Measurements from ENCODE around the gene TAF4. TPM values are rescaled to one million over a fixed set of nuclear protein-coding genes. Genes with fewer than 3 reads are reported as not detected.

The TAF4 gene
- total and polyA plus RNA-seq, 2 donors = 3.4 to 12.0 TPM

DNA sequence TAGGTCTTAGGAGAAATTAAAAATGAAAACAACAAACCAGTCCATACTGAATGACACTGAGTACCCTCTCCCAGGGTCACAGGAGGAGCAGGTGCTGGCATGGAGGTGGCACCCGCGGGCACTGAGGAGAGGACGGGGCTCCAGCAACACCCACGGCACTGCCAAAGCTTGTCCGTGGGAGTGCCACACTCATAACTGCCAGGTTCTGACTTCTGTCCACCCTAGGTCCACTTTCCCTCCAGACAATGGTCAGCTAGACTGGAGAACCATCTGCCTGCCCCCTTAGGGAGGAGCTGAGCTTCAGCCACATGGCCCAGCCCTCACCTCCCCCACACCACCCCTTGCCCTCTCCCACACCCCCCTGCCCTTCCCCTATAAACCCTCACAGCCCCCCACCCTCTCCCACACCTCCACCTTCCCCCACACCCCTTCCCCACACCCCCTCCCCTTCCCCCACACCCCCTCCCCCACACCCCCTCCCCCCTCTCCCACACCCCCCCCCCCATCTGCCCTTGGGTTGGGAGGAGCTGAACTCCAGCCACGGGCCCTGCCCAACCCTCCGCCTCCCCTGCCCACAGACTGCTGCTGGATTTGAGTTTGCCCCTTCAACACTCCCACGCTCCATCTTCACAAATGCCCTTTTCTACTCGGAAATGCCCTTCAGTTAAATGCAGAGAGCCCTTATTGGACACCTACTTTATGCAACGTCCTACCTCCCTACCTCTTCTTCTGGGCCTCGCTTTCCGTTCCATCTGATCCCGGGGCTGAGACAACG is 129.6 kb downstream of the TAF4 start:
- WGBS = 91% methylated on average over 14 of the region's 14 CpGs
- Histone ChIP-seq H3K9me3 (ENCODE audit: control insufficient read depth in 2 of 2, insufficient read depth in 1 of 2, low read length in 1 of 2) (no peaks in the 10 kb centered on the region), H3K4me1 (ENCODE audit: control insufficient read depth in 2 of 2, insufficient read depth in 2 of 2, low read length in 2 of 2) (no peaks in the 10 kb centered on the region), H3K4me3 (ENCODE audit: low read length in 2 of 2) (no peak overlapping the region), H3K36me3 (ENCODE audit: control insufficient read depth in 2 of 2, insufficient read depth in 2 of 2, low read length in 1 of 2) (no peaks in the 10 kb centered on the region), H3K27ac (ENCODE audit: low read depth in 1 of 2, low read length in 1 of 2) (no peak overlapping the region), H3K27me3 (ENCODE audit: control insufficient read depth in 2 of 2, insufficient read depth in 1 of 2, low read length in 1 of 2) (peaks cover 0 to 4% of the 10 kb centered on the region in 2 donors)
- DNase-seq (ENCODE audit: low read depth in 6 of 9, low spot score in 9 of 9) = no peak

DNA sequence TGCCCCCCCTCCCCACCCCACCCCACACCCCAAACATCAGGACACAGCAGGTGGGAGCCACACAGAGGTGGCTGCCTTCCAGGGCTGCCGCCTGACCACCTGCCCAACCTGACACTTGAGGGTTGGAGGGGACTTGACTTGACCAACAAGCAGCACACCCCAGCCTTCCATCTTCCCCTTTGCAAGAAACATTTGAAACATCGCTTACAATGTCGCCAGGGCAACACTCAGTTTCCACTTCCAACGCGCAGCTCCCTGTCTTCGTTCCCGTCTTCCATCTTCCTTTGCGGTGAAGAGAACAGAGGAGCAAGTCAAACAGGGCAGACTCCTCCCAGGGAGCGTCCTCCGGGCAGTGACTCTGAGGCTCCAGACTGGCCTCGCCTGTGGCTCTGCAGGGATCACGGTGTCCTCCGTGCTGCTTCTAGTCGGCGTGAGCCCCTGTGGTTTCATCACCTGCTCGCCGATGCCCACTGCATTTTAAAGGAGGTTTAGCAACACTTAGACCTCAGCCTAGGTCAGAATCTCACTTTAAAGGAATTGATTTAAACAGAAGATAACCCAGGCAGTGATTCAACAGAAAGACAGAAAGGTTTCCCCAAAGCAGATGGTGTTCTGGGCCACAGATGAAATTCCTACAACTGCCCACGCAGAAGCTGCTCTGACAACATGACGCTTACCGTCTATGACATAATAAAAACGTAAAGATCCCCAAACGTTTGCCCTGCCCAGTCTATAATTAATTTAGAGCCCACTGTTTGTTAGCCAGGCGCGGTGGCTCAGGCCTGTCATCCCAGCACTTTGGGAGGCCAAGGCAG is 130.8 kb downstream of the TAF4 start:
- 77% methylated on average over 24 of the region's 24 CpGs for WGBS
- no peak for DNase-seq (ENCODE audit: low read depth in 6 of 9, low spot score in 9 of 9)
- H3K27me3 ChIP-seq (ENCODE audit: control insufficient read depth in 2 of 2, insufficient read depth in 1 of 2, low read length in 1 of 2) = peaks cover 0 to 4% of the 10 kb centered on the region in 2 donors

DNA sequence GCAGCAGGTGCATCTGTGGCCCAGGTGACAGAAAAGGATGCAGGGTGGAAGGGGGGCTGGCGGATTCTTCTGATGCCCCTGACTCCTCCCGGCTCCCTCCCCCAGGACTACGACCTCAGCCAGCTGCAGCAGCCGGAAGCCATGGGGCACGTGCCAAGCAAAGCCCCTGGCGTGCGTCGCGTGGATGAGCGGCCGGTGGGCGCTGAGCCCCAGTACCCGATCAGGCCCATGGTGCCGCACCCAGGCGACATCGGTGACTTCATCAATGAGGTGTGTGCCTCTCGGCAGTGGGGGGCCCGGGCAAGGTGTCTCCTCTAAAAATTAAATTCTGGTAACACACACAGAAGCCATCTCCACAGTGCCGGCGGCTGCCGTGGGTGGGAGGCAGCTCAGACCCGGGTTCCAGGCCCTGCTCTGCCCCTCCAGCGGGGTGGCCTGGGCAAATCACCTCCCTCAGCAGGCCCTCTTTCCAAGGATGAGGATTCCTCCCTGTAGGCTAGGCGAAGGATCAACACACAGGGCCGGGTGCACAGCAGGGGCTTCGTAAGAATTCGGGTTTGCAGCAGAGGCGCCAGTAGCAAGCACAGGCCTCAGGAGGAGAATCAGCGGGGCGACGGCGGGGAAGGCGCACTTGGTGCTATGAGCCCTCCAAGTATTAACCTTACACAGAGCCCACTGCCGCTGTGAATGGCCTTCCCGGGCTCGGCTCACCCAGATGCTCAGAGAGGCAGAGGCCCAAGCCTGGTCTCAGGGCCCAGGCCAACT is 131.5 kb downstream of the TAF4 start:
- Histone ChIP-seq H3K9me3 (ENCODE audit: control insufficient read depth in 2 of 2, insufficient read depth in 1 of 2, low read length in 1 of 2) (peaks cover 0 to 4% of the 10 kb centered on the region in 2 donors), H3K27me3 (ENCODE audit: control insufficient read depth in 2 of 2, insufficient read depth in 1 of 2, low read length in 1 of 2) (peaks cover 0 to 4% of the 10 kb centered on the region in 2 donors), H3K4me3 (ENCODE audit: low read length in 2 of 2) (no peak overlapping the region), H3K4me1 (ENCODE audit: control insufficient read depth in 2 of 2, insufficient read depth in 2 of 2, low read length in 2 of 2) (no peaks in the 10 kb centered on the region), H3K36me3 (ENCODE audit: control insufficient read depth in 2 of 2, insufficient read depth in 2 of 2, low read length in 1 of 2) (no peaks in the 10 kb centered on the region), H3K27ac (ENCODE audit: low read depth in 1 of 2, low read length in 1 of 2) (no peak overlapping the region)
- 91% methylated on average over 36 of the region's 36 CpGs for WGBS
- no peak for DNase-seq (ENCODE audit: low read depth in 6 of 9, low spot score in 9 of 9)

More for the DNA sequence above, 130.8 kb downstream of the TAF4 start:
- Histone ChIP-seq H3K4me1 (ENCODE audit: control insufficient read depth in 2 of 2, insufficient read depth in 2 of 2, low read length in 2 of 2) (no peaks in the 10 kb centered on the region), H3K27ac (ENCODE audit: low read depth in 1 of 2, low read length in 1 of 2) (no peak overlapping the region), H3K4me3 (ENCODE audit: low read length in 2 of 2) (no peak overlapping the region), H3K9me3 (ENCODE audit: control insufficient read depth in 2 of 2, insufficient read depth in 1 of 2, low read length in 1 of 2) (peaks cover 0 to 4% of the 10 kb centered on the region in 2 donors), H3K36me3 (ENCODE audit: control insufficient read depth in 2 of 2, insufficient read depth in 2 of 2, low read length in 1 of 2) (no peaks in the 10 kb centered on the region)

- DNase-seq (ENCODE audit: low read depth in 6 of 9, low spot score in 9 of 9) = no peak
- Histone ChIP-seq H3K4me3 (ENCODE audit: low read length in 2 of 2) (no peak overlapping the region), H3K27me3 (ENCODE audit: control insufficient read depth in 2 of 2, insufficient read depth in 1 of 2, low read length in 1 of 2) (peaks cover 0 to 4% of the 10 kb centered on the region in 2 donors), H3K9me3 (ENCODE audit: control insufficient read depth in 2 of 2, insufficient read depth in 1 of 2, low read length in 1 of 2) (peaks cover 0 to 4% of the 10 kb centered on the region in 2 donors), H3K4me1 (ENCODE audit: control insufficient read depth in 2 of 2, insufficient read depth in 2 of 2, low read length in 2 of 2) (no peaks in the 10 kb centered on the region), H3K27ac (ENCODE audit: low read depth in 1 of 2, low read length in 1 of 2) (no peak overlapping the region), H3K36me3 (ENCODE audit: control insufficient read depth in 2 of 2, insufficient read depth in 2 of 2, low read length in 1 of 2) (no peaks in the 10 kb centered on the region)
- 88% methylated on average over 17 of the region's 17 CpGs for WGBS
These were observed 132.2 kb downstream of the TAF4 start for GRCh38 chr20:61933481-61933950.

- Histone ChIP-seq H3K9me3 (ENCODE audit: control insufficient read depth in 2 of 2, insufficient read depth in 1 of 2, low read length in 1 of 2) (peaks cover 0 to 4% of the 10 kb centered on the region in 2 donors), H3K27ac (ENCODE audit: low read depth in 1 of 2, low read length in 1 of 2) (no peak overlapping the region), H3K4me1 (ENCODE audit: control insufficient read depth in 2 of 2, insufficient read depth in 2 of 2, low read length in 2 of 2) (no peaks in the 10 kb centered on the region), H3K4me3 (ENCODE audit: low read length in 2 of 2) (no peak overlapping the region), H3K36me3 (ENCODE audit: control insufficient read depth in 2 of 2, insufficient read depth in 2 of 2, low read length in 1 of 2) (no peaks in the 10 kb centered on the region), H3K27me3 (ENCODE audit: control insufficient read depth in 2 of 2, insufficient read depth in 1 of 2, low read length in 1 of 2) (peaks cover 0 to 4% of the 10 kb centered on the region in 2 donors)
- no peak for DNase-seq (ENCODE audit: low read depth in 6 of 9, low spot score in 9 of 9)
- WGBS = 96% methylated on average over 38 of the region's 38 CpGs
These were observed 132.8 kb downstream of the TAF4 start for GRCh38 chr20:61932711-61933480.

- whole genome bisulfite sequencing = 95% methylated on average over 9 of the region's 9 CpGs
- H3K27me3 ChIP-seq (ENCODE audit: control insufficient read depth in 2 of 2, insufficient read depth in 1 of 2, low read length in 1 of 2) = peaks cover 0 to 4% of the 10 kb centered on the region in 2 donors
These were observed 133.5 kb downstream of the TAF4 start for GRCh38 chr20:61932199-61932592.

DNA sequence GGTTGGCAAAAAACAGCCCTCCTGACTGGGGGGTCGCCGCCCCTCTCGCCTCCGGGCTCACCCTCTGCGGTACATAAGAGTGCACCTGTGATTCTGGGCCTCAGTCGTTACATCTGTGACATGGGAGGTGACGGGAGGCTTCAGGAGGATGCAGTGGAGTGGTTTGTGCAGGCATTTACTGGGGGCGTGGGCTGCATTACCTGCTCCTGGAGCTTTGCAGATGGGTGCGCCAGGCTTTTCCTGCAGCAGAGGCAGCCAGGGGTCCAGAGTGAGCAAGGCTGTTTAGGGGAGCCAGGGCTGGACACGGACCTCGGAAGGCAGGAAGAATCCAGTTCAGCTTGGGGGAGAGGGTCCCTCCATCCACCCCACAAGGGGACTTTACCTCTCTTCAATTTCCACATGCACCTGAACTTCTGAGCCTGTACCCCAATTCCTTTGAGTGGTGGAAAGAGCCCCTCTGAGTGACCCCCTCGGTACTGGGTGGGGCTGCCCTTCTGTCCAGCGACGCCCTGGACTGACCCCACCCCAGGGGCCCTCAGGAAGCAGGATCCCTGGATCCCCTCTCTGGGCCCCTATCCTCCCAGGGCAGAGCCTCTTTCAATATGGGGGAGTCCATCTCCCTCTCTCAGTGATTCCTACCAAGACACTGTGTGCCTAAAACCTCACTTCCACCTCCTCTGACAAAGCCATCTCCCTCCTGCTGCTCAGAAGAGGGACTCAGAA is 134.0 kb downstream of the TAF4 start:
- Histone ChIP-seq H3K9me3 (ENCODE audit: control insufficient read depth in 2 of 2, insufficient read depth in 1 of 2, low read length in 1 of 2) (peaks cover 0 to 4% of the 10 kb centered on the region in 2 donors), H3K27ac (ENCODE audit: low read depth in 1 of 2, low read length in 1 of 2) (no peak overlapping the region), H3K4me1 (ENCODE audit: control insufficient read depth in 2 of 2, insufficient read depth in 2 of 2, low read length in 2 of 2) (no peaks in the 10 kb centered on the region), H3K4me3 (ENCODE audit: low read length in 2 of 2) (no peak overlapping the region), H3K27me3 (ENCODE audit: control insufficient read depth in 2 of 2, insufficient read depth in 1 of 2, low read length in 1 of 2) (peaks cover 0 to 4% of the 10 kb centered on the region in 2 donors), H3K36me3 (ENCODE audit: control insufficient read depth in 2 of 2, insufficient read depth in 2 of 2, low read length in 1 of 2) (no peaks in the 10 kb centered on the region)
- DNase-seq (ENCODE audit: low read depth in 6 of 9, low spot score in 9 of 9) = no peak
- WGBS = 94% methylated on average over 14 of the region's 14 CpGs

More at GRCh38 chr20:61932199-61932592, 133.5 kb downstream of the TAF4 start:
- Histone ChIP-seq H3K4me1 (ENCODE audit: control insufficient read depth in 2 of 2, insufficient read depth in 2 of 2, low read length in 2 of 2) (no peaks in the 10 kb centered on the region), H3K36me3 (ENCODE audit: control insufficient read depth in 2 of 2, insufficient read depth in 2 of 2, low read length in 1 of 2) (no peaks in the 10 kb centered on the region), H3K4me3 (ENCODE audit: low read length in 2 of 2) (no peak overlapping the region), H3K27ac (ENCODE audit: low read depth in 1 of 2, low read length in 1 of 2) (no peak overlapping the region), H3K9me3 (ENCODE audit: control insufficient read depth in 2 of 2, insufficient read depth in 1 of 2, low read length in 1 of 2) (peaks cover 0 to 4% of the 10 kb centered on the region in 2 donors)
- DNase-seq (ENCODE audit: low read depth in 6 of 9, low spot score in 9 of 9) = no peak

Measured in thymus (tissue), 11 donors.